ENCODE data around the gene ADGRA1.

DNA sequence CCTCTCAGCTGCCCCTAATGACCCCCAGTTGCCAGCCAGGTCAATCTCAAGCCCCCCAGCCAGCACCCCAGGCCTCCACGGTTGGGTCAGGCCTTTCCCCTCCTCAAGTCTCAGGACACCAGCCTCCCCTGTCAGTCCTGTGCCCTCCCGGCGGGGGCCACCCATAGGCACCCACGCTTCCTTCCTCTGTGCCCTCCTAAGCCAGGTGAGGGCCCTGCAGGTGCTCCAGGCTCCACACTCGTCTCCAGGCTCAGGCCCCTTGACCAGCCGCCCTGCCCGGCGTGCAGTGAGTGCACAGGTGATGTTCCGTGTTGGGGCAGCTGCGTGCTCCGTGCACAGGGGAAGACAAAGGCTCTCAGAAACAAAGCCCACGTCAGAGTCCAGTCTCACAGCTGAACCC lies 26.8 kb upstream of the ADGRA1 start:
- TF ChIP-seq EZH2 (IDR thresholded peaks at IDR 0.05; ENCODE audit: borderline replicate concordance, low read length), result no peak
- TF ChIP-seq, protein P1, sequence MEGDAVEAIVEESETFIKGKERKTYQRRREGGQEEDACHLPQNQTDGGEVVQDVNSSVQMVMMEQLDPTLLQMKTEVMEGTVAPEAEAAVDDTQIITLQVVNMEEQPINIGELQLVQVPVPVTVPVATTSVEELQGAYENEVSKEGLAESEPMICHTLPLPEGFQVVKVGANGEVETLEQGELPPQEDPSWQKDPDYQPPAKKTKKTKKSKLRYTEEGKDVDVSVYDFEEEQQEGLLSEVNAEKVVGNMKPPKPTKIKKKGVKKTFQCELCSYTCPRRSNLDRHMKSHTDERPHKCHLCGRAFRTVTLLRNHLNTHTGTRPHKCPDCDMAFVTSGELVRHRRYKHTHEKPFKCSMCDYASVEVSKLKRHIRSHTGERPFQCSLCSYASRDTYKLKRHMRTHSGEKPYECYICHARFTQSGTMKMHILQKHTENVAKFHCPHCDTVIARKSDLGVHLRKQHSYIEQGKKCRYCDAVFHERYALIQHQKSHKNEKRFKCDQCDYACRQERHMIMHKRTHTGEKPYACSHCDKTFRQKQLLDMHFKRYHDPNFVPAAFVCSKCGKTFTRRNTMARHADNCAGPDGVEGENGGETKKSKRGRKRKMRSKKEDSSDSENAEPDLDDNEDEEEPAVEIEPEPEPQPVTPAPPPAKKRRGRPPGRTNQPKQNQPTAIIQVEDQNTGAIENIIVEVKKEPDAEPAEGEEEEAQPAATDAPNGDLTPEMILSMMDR (IDR thresholded peaks at IDR 0.05; ENCODE audit: low read length), result no peak

Data from OCI-LY1 (cell line).